ENCODE data around the gene CTNNAL1. TPM values are rescaled to one million over a fixed set of nuclear protein-coding genes. Genes with fewer than 3 reads are reported as not detected.

Gene CTNNAL1
- total RNA-seq, 4 donors from 2014 or later = 106 to 231 (median 156) TPM

GRCh38 chr9:109051733-109052132, 38.4 kb upstream of the CTNNAL1 start:
- intact Hi-C loops (cut with DNase I) = no loop called here
- DNase-seq = no peak
- no peaks in the 10 kb centered on the region for H3K27me3 ChIP-seq
- WGBS, 2 donors = 91 to 95% methylated on average over 1 of the region's 1 CpG
- H3K36me3 ChIP-seq = peaks cover 40 to 64% of the 10 kb centered on the region in 2 donors
- H3K4me1 ChIP-seq = no peaks in the 10 kb centered on the region
- H3K27ac ChIP-seq = no peak overlapping the region
- no peak overlapping the region for H3K4me3 ChIP-seq (replicated peaks in 1 of 3)
- H3K9me3 ChIP-seq = no peaks in the 10 kb centered on the region
- TF ChIP-seq POLR2A (IDR thresholded peaks at IDR 0.05) (no peak), CTCF (IDR thresholded peaks at IDR 0.05) (no peak)

GRCh38 chr9:109050444-109050843, 37.1 kb upstream of the CTNNAL1 start:
- TF ChIP-seq CTCF (IDR thresholded peaks at IDR 0.05) = no peak
- no peak for TF ChIP-seq POLR2A (IDR thresholded peaks at IDR 0.05)
- DNase-seq = no peak
- 80 to 82% methylated on average over 7 of the region's 7 CpGs for WGBS, 2 donors
- Histone ChIP-seq H3K27ac (no peak overlapping the region), H3K27me3 (no peaks in the 10 kb centered on the region), H3K4me1 (no peaks in the 10 kb centered on the region), H3K36me3 (peaks cover 46 to 71% of the 10 kb centered on the region in 2 donors), H3K9me3 (no peaks in the 10 kb centered on the region), H3K4me3 (replicated peaks in 1 of 3) (no peak overlapping the region)
- intact Hi-C loops (cut with DNase I) = no loop called here

GRCh38 chr9:109048822-109049221, 35.5 kb upstream of the CTNNAL1 start:
- no peak overlapping the region for H3K27ac ChIP-seq
- no peaks in the 10 kb centered on the region for H3K9me3 ChIP-seq
- peaks cover 52 to 65% of the 10 kb centered on the region in 2 donors for H3K36me3 ChIP-seq
- H3K4me3 ChIP-seq (replicated peaks in 1 of 3) = no peak overlapping the region
- intact Hi-C loops (cut with DNase I) = no loop called here
- DNase-seq = no peak
- TF ChIP-seq POLR2A (IDR thresholded peaks at IDR 0.05) (no peak), CTCF (IDR thresholded peaks at IDR 0.05) (no peak)
- H3K27me3 ChIP-seq = no peaks in the 10 kb centered on the region
- 83 to 94% methylated on average over 3 of the region's 3 CpGs for WGBS, 2 donors
- no peaks in the 10 kb centered on the region for H3K4me1 ChIP-seq

GRCh38 chr9:109047259-109047658, 34.0 kb upstream of the CTNNAL1 start:
- no peak for DNase-seq
- Histone ChIP-seq H3K4me3 (replicated peaks in 1 of 3) (no peak overlapping the region), H3K27ac (no peak overlapping the region), H3K4me1 (no peaks in the 10 kb centered on the region), H3K36me3 (peaks cover 52 to 54% of the 10 kb centered on the region in 2 donors), H3K9me3 (no peaks in the 10 kb centered on the region), H3K27me3 (no peaks in the 10 kb centered on the region)
- TF ChIP-seq POLR2A (IDR thresholded peaks at IDR 0.05) (no peak), CTCF (IDR thresholded peaks at IDR 0.05) (no peak)
- WGBS, 2 donors = 94 to 95% methylated on average over 2 of the region's 2 CpGs
- intact Hi-C loops (cut with DNase I) = no loop called here

- intact Hi-C loops (cut with DNase I) = no loop called here
- Histone ChIP-seq H3K9me3 (no peaks in the 10 kb centered on the region), H3K4me3 (replicated peaks in 1 of 3) (no peak overlapping the region), H3K27ac (no peak overlapping the region), H3K27me3 (no peaks in the 10 kb centered on the region), H3K4me1 (no peaks in the 10 kb centered on the region), H3K36me3 (peaks cover 52 to 54% of the 10 kb centered on the region in 2 donors)
- WGBS, 2 donors = 91 to 97% methylated on average over 1 of the region's 1 CpG
- no peak for DNase-seq
- TF ChIP-seq POLR2A (IDR thresholded peaks at IDR 0.05) = no peak
- TF ChIP-seq CTCF (IDR thresholded peaks at IDR 0.05) = no peak
Observed at GRCh38 chr9:109046346-109046745, 33.0 kb upstream of the CTNNAL1 start.

Data from thyroid gland (tissue), 4 donors.